Tibial artery (tissue), 4 donors: ENCODE results near the gene MAP3K3.
A peak's percentile ranks its signal among the peaks of the same experiment; 100 is the strongest.

Source experiments
- DNase-seq, 2 donors: peaks; one replicate each; pipeline ENCODE4 v3.0.0-alpha.2; 2019
- H3K27ac ChIP-seq, 2 donors: fragments of 200-600 bp; sonication (generic) in 1 of 2; 1 replicate in 1 of 2; 2 replicates in 1 of 2; pipeline ENCODE4 v1.5.1; 2018 to 2019; ENCODE audit warnings: mild to moderate bottlenecking in 1 of 2
- H3K27me3 ChIP-seq, 2 donors: fragments of 200-600 bp; sonication (generic) in 1 of 2; one replicate each; pipeline versions ENCODE4 v1.5.1 to v1.6.0; 2016 to 2019
- H3K36me3 ChIP-seq, 3 donors: fragments of 200-600 bp; sonication (generic) in 2 of 3; one replicate each; pipeline ENCODE4 v1.5.1; 2016 to 2019; ENCODE audit warnings: mild to moderate bottlenecking in 2 of 3
- H3K4me1 ChIP-seq, 4 donors: fragments of 200-600 bp; sonication (generic) in 2 of 4; 1 replicate in 3 of 4; 2 replicates in 1 of 4; pipeline ENCODE4 v1.5.1; 2016 to 2019
- H3K4me3 ChIP-seq, 2 donors: fragments of 200-600 bp; sonication (generic) in 1 of 2; 1 replicate in 1 of 2; 2 replicates in 1 of 2; pipeline ENCODE4 v1.5.1; 2018 to 2019; ENCODE audit warnings: mild to moderate bottlenecking in 2 of 2
- H3K9me3 ChIP-seq, 3 donors: fragments of 200-600 bp; sonication (generic) in 1 of 3; one replicate each; pipeline ENCODE4 v1.5.1; 2016 to 2019
- intact Hi-C: fragments of 100-400 bp; cut with DNase I; formaldehyde crosslinking; loops from one replicate; pipeline ENCODE4 v1.15.0; 2023; ENCODE audit warnings: low total_unique reads
- TF ChIP-seq, protein P1 (sequence below), 2 experiments: fragments of 200-600 bp in 1 of 2; fragments of 450-650 bp in 1 of 2; IDR thresholded peaks; one replicate each; pipeline ENCODE4 v1.5.1; 2017 to 2019; ENCODE audit warnings: antibody characterized with exemption in 2 of 2, mild to moderate bottlenecking in 1 of 2, moderate library complexity in 1 of 2

MAP3K3 gene

DNA sequence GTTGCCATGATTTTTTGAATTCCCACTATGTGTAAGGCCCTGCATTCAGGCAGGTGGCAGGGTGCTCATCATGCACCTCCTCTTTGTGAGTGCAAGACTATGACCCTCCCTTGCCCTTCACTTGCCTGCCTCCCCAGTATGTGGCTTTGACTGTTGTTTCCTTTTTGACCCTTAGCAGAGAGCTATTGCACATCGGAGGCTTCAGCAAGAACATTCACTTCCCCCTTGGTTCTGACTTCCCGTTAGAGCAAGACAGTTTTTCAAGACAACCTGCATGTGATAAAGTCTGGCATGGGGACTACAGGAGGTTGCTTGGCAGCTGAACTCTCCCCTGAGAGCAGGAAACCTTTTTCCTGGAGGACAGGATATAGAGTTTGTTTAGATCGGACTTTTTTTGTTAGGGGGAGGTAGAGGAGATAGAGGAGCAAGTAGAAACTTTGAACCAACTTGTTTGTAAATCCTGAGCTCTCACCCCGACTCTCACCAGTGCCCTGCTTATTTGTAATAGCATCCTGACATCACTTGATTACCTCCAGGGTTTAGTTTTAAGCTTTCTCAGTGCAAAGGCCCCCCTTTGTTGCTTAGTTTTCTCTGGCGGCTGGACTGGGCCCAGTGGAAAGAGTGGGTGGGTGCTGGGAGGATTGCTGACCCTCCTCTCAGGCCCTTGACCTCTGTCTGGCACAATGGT is 43.5 kb downstream of the MAP3K3 start:
- no peak for DNase-seq
- TF ChIP-seq, protein P1, sequence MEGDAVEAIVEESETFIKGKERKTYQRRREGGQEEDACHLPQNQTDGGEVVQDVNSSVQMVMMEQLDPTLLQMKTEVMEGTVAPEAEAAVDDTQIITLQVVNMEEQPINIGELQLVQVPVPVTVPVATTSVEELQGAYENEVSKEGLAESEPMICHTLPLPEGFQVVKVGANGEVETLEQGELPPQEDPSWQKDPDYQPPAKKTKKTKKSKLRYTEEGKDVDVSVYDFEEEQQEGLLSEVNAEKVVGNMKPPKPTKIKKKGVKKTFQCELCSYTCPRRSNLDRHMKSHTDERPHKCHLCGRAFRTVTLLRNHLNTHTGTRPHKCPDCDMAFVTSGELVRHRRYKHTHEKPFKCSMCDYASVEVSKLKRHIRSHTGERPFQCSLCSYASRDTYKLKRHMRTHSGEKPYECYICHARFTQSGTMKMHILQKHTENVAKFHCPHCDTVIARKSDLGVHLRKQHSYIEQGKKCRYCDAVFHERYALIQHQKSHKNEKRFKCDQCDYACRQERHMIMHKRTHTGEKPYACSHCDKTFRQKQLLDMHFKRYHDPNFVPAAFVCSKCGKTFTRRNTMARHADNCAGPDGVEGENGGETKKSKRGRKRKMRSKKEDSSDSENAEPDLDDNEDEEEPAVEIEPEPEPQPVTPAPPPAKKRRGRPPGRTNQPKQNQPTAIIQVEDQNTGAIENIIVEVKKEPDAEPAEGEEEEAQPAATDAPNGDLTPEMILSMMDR (IDR thresholded peaks at IDR 0.05), result no peak
- Histone ChIP-seq H3K36me3 (peaks cover 39 to 97% (median 66%) of the 10 kb centered on the region in 3 donors), H3K27me3 (no peaks in the 10 kb centered on the region), H3K9me3 (no peaks in the 10 kb centered on the region), H3K4me1 (no peaks in the 10 kb centered on the region), H3K4me3 (no peak overlapping the region), H3K27ac (no peak overlapping the region)
- intact Hi-C loops, result no loop called here

GRCh38 chr17:63672856-63673255 is 50.6 kb downstream of the MAP3K3 start:
- TF ChIP-seq, protein P1 (IDR thresholded peaks at IDR 0.05), result no peak
- intact Hi-C loops, result no loop called here
- no peak overlapping the region for H3K4me3 ChIP-seq
- H3K27me3 ChIP-seq, result no peaks in the 10 kb centered on the region
- H3K9me3 ChIP-seq, result no peaks in the 10 kb centered on the region
- no peak for DNase-seq
- peaks cover 24 to 49% (median 26%) of the 10 kb centered on the region in 3 donors for H3K36me3 ChIP-seq
- H3K4me1 ChIP-seq, result peaks cover 0 to 38% (median 29%) of the 10 kb centered on the region in 4 donors
- no peak overlapping the region for H3K27ac ChIP-seq

DNA sequence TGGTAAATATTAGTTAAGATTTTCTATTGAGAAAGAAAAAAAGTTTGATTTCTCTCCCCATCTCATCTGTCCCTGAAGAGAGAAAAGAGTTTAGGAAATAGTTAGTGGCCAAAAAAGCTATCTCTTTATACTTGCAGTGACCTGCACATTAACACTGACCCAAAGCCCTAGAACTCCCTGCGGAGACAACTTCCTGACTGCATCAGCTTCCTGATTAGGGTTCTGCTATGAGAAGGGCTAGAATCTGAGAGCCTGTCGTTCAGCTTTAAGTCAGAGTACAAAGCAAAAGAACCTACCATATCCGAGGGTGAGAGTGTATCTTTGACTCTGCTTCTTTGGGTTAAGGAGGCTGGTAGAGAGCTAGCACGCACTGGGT is 53.0 kb downstream of the MAP3K3 start:
- no peak for DNase-seq
- intact Hi-C loops, result no loop called here
- peaks cover 11 to 38% (median 18%) of the 10 kb centered on the region in 3 donors for H3K36me3 ChIP-seq
- peak overlapping the region; percentile 61 to 77 for H3K27ac ChIP-seq
- peaks cover 0 to 38% (median 29%) of the 10 kb centered on the region in 4 donors for H3K4me1 ChIP-seq
- H3K4me3 ChIP-seq, result peak overlapping the region; percentile 20 to 28
- TF ChIP-seq, protein P1 (IDR thresholded peaks at IDR 0.05), result no peak
- no peaks in the 10 kb centered on the region for H3K27me3 ChIP-seq
- no peaks in the 10 kb centered on the region for H3K9me3 ChIP-seq

- H3K4me1 ChIP-seq, result peaks cover 0 to 38% (median 29%) of the 10 kb centered on the region in 4 donors
- peak; percentile 90 to 91 for DNase-seq
- TF ChIP-seq, protein P1 (IDR thresholded peaks at IDR 0.05), result no peak
- no peaks in the 10 kb centered on the region for H3K27me3 ChIP-seq
- H3K27ac ChIP-seq, result peak overlapping the region; percentile 61 to 77
- intact Hi-C loops, result no loop called here
- peaks cover 6 to 31% (median 18%) of the 10 kb centered on the region in 3 donors for H3K36me3 ChIP-seq
- H3K9me3 ChIP-seq, result no peaks in the 10 kb centered on the region
- peak overlapping the region; percentile 20 to 28 for H3K4me3 ChIP-seq
These were observed 53.7 kb downstream of the MAP3K3 start for GRCh38 chr17:63675607-63676546.

DNA sequence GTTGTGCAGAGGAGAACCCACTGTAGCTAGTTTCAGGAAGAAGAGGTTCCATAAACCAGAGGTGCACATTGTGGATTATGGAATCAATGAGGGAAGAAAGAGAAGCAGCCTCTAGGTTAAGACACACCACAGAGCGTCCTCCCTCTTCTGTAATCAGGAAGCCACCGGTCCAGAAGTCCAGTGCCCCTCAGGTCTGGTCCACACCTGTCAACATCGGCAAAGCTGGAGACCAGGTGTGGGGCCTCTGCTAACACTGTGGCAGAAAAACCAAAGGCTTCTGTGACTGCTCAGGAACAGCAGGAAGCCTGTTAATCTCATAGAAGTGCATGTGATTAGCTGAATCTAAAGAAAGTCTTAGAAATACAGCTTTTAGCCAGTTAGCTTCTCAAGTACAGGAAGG is 54.4 kb downstream of the MAP3K3 start:
- H3K27ac ChIP-seq, result peak overlapping the region in 1 of 2 donors; percentile 77
- TF ChIP-seq, protein P1 (IDR thresholded peaks at IDR 0.05), result no peak
- H3K9me3 ChIP-seq, result no peaks in the 10 kb centered on the region
- H3K4me1 ChIP-seq, result peaks cover 0 to 43% (median 30%) of the 10 kb centered on the region in 4 donors
- peaks cover 9 to 30% (median 18%) of the 10 kb centered on the region in 3 donors for H3K36me3 ChIP-seq
- no peak overlapping the region for H3K4me3 ChIP-seq
- DNase-seq, result no peak
- intact Hi-C loops, result no loop called here
- H3K27me3 ChIP-seq, result no peaks in the 10 kb centered on the region
